Measurements from ENCODE around the gene AP3M1. TPM values are rescaled to one million over a fixed set of nuclear protein-coding genes. Genes with fewer than 3 reads are reported as not detected.
A peak's percentile ranks its signal among the peaks of the same experiment; 100 is the strongest.

Gene AP3M1
- total RNA-seq, 1 experiment from 2014 or later, result 68.3 TPM

DNA sequence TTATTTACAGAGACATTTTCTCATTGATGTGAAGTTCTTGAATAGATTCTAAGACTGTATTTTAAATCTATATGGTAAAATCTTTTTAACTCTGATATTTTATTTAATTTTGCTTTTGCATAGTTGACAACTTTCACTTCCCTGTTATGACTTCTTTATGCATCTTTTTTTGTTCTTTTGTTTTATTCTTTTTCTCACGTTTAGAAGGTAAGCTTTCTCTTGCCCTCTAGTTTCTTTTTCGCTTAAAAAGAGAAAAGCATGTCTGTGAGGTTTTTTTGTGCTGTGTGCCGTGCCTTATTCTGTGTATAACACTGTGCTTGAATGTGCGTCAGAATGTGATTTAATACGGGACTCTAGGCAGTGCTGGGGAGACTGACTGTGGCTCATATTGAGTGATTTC, 74.7 kb downstream of the AP3M1 start:
- POLR2A ChIA-PET (ENCODE audit: low non-redundant PET), result no interaction called here
- BruUV-seq (replicated peaks), result no TSS peak
- no peaks in the 10 kb centered on the region for H3K27me3 ChIP-seq (replicated peaks; ENCODE audit: insufficient read depth, low read depth, low read length, poor library complexity)
- intact Hi-C loops (cut with micrococcal nuclease; ENCODE audit: unreplicated experiment), result no loop called here
- H3K27ac ChIP-seq (ENCODE audit: low read depth, low read length, poor library complexity, severe bottlenecking), result peak overlapping the region; percentile 46
- H3K4me1 ChIP-seq (ENCODE audit: insufficient read depth, low read length, poor library complexity, severe bottlenecking), result peaks cover 73% of the 10 kb centered on the region
- peaks cover 18% of the 10 kb centered on the region for H3K36me3 ChIP-seq (ENCODE audit: insufficient read depth, low read length, poor library complexity, severe bottlenecking)
- CTCF ChIA-PET, result no interaction called here
- no peaks in the 10 kb centered on the region for H3K9me3 ChIP-seq (ENCODE audit: low read depth, low read length, poor library complexity, severe bottlenecking)
- no peak for DNase-seq (ENCODE audit: low spot score)
- TF ChIP-seq EZH2 (IDR thresholded peaks at IDR 0.05; ENCODE audit: borderline replicate concordance, low read depth, low read length, poor library complexity, severe bottlenecking), result no peak
- TF ChIP-seq, protein P1, sequence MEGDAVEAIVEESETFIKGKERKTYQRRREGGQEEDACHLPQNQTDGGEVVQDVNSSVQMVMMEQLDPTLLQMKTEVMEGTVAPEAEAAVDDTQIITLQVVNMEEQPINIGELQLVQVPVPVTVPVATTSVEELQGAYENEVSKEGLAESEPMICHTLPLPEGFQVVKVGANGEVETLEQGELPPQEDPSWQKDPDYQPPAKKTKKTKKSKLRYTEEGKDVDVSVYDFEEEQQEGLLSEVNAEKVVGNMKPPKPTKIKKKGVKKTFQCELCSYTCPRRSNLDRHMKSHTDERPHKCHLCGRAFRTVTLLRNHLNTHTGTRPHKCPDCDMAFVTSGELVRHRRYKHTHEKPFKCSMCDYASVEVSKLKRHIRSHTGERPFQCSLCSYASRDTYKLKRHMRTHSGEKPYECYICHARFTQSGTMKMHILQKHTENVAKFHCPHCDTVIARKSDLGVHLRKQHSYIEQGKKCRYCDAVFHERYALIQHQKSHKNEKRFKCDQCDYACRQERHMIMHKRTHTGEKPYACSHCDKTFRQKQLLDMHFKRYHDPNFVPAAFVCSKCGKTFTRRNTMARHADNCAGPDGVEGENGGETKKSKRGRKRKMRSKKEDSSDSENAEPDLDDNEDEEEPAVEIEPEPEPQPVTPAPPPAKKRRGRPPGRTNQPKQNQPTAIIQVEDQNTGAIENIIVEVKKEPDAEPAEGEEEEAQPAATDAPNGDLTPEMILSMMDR (conservative IDR thresholded peaks at IDR 0.05; ENCODE audit: low read depth, low read length), result no peak
- H3K4me3 ChIP-seq (ENCODE audit: low read depth, low read length, poor library complexity, severe bottlenecking), result no peak overlapping the region

DNA sequence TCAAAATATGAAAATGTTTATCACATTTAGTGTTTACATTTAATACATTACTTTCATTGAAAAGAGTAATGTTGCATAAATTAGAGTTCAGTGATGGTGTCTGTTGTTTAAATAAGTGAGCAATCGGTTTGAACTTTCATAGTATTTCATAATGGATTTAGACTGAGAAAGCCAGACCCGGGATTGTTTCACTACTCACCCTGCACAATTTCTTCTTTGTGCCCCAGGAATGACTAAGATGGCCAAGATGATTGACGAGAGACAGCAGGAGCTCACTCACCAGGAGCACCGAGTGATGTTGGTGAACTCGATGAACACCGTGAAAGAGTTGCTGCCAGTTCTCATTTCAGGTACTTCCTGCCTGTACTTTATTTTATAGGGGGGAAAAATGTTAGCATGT, 78.1 kb downstream of the AP3M1 start:
- H3K4me3 ChIP-seq (ENCODE audit: low read depth, low read length, poor library complexity, severe bottlenecking), result no peak overlapping the region
- peaks cover 18% of the 10 kb centered on the region for H3K36me3 ChIP-seq (ENCODE audit: insufficient read depth, low read length, poor library complexity, severe bottlenecking)
- intact Hi-C loops (cut with micrococcal nuclease; ENCODE audit: unreplicated experiment), result no loop called here
- no TSS peak for BruUV-seq (replicated peaks)
- CTCF ChIA-PET, result interaction anchor here (0.7 kb wide), 1 partner anchor 9 kb away, joined by 3 read pairs; no protein-coding TSS in a partner anchor
- H3K4me1 ChIP-seq (ENCODE audit: insufficient read depth, low read length, poor library complexity, severe bottlenecking), result peaks cover 64% of the 10 kb centered on the region
- peak; percentile 50 for DNase-seq (ENCODE audit: low spot score)
- no peak for TF ChIP-seq EZH2 (IDR thresholded peaks at IDR 0.05; ENCODE audit: borderline replicate concordance, low read depth, low read length, poor library complexity, severe bottlenecking)
- H3K27me3 ChIP-seq (replicated peaks; ENCODE audit: insufficient read depth, low read depth, low read length, poor library complexity), result no peaks in the 10 kb centered on the region
- no peak overlapping the region for H3K27ac ChIP-seq (ENCODE audit: low read depth, low read length, poor library complexity, severe bottlenecking)
- POLR2A ChIA-PET (ENCODE audit: low non-redundant PET), result no interaction called here
- H3K9me3 ChIP-seq (ENCODE audit: low read depth, low read length, poor library complexity, severe bottlenecking), result no peaks in the 10 kb centered on the region

DNA sequence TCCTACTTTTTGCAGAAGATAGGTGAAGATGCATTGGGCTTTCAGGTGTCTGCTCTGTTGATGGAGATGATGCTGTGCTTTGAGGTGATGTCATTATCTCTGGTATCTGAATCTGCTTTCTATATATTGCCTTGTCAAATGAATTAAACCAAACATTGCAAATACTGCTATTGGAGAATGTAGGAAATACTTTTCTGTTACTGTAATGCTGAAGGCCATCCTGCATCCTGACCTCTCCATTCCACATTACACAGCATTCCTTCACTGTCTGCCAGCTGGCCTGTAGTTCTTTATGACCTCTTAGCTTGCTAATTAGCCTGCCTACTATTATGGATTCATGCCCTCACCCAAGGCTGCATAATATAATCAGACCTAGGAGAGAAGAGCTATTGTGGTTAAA, 79.5 kb downstream of the AP3M1 start:
- POLR2A ChIA-PET (ENCODE audit: low non-redundant PET), result no interaction called here
- TF ChIP-seq, protein P1 (conservative IDR thresholded peaks at IDR 0.05; ENCODE audit: low read depth, low read length), result no peak
- no peak for TF ChIP-seq EZH2 (IDR thresholded peaks at IDR 0.05; ENCODE audit: borderline replicate concordance, low read depth, low read length, poor library complexity, severe bottlenecking)
- no peak overlapping the region for H3K27ac ChIP-seq (ENCODE audit: low read depth, low read length, poor library complexity, severe bottlenecking)
- CTCF ChIA-PET, result no interaction called here
- no TSS peak for BruUV-seq (replicated peaks)
- H3K4me1 ChIP-seq (ENCODE audit: insufficient read depth, low read length, poor library complexity, severe bottlenecking), result peaks cover 57% of the 10 kb centered on the region
- H3K9me3 ChIP-seq (ENCODE audit: low read depth, low read length, poor library complexity, severe bottlenecking), result no peaks in the 10 kb centered on the region
- DNase-seq (ENCODE audit: low spot score), result no peak
- peaks cover 18% of the 10 kb centered on the region for H3K36me3 ChIP-seq (ENCODE audit: insufficient read depth, low read length, poor library complexity, severe bottlenecking)
- intact Hi-C loops (cut with micrococcal nuclease; ENCODE audit: unreplicated experiment), result no loop called here
- H3K4me3 ChIP-seq (ENCODE audit: low read depth, low read length, poor library complexity, severe bottlenecking), result no peak overlapping the region
- no peaks in the 10 kb centered on the region for H3K27me3 ChIP-seq (replicated peaks; ENCODE audit: insufficient read depth, low read depth, low read length, poor library complexity)

Other genes starting within 250 kb of the AP3M1 start
- gene PLAU, start 239.7 kb downstream of the AP3M1 start, total RNA-seq (2021), result 6.9 and 8.3 TPM in 2 replicates
- gene VCL, start 152.7 kb downstream of the AP3M1 start, total RNA-seq (2021), result 159 and 176 TPM in 2 replicates
- 46.5 and 49.0 TPM in 2 replicates for gene ADK, start 393 bp upstream of the AP3M1 start, total RNA-seq (2021)

All from A673 (cell line).